ENCODE measurements around the gene AZGP1. TPM values are rescaled to one million over a fixed set of nuclear protein-coding genes. Genes with fewer than 3 reads are reported as not detected.

Gene AZGP1
- total and polyA plus RNA-seq, 2 of the 13 experiments (the other 11 are each of a cell fraction or from before 2014, with no cell fraction given): 93.8 to 229 TPM

- TF ChIP-seq NBN (conservative IDR thresholded peaks at IDR 0.05) (no peak), ZBTB38 (CRISPR knock-in tag; IDR thresholded peaks at IDR 0.05) (0 out of 2 replicates have a peak, but pooled peaks have one; percentile 44), ZNF333 (CRISPR knock-in tag; IDR thresholded peaks at IDR 0.05; ENCODE audit: borderline replicate concordance) (no peak), KLF11 (CRISPR knock-in tag; IDR thresholded peaks at IDR 0.05) (no peak), ZBTB33 (CRISPR knock-in tag; IDR thresholded peaks at IDR 0.05) (0 out of 2 replicates have a peak, but pooled peaks have one; percentile 11), ZNF253 (CRISPR knock-in tag; IDR thresholded peaks at IDR 0.05; ENCODE audit: borderline replicate concordance) (no peak), RAD51 (IDR thresholded peaks at IDR 0.05; ENCODE audit: borderline replicate concordance) (peak; percentile 48; the same call in 1 of the 2 replicates), TFE3 (CRISPR knock-in tag; IDR thresholded peaks at IDR 0.05) (no peak), ZNF234 (CRISPR knock-in tag; conservative IDR thresholded peaks at IDR 0.05) (no peak), ZXDC (CRISPR knock-in tag; IDR thresholded peaks at IDR 0.05) (no peak), ZNF687 (CRISPR knock-in tag; IDR thresholded peaks at IDR 0.05) (peak; percentile 32; the same call in 1 of the 2 replicates), STAT6 (CRISPR knock-in tag; IDR thresholded peaks at IDR 0.05; ENCODE audit: borderline replicate concordance) (no peak), PLRG1 (conservative IDR thresholded peaks at IDR 0.05) (no peak), SCMH1 (CRISPR knock-in tag; IDR thresholded peaks at IDR 0.05; ENCODE audit: borderline replicate concordance) (no peak), ZNF652 (CRISPR knock-in tag; IDR thresholded peaks at IDR 0.05; ENCODE audit: borderline replicate concordance, low read depth) (no peak), ZNF761 (CRISPR knock-in tag; conservative IDR thresholded peaks at IDR 0.05) (no peak)
These were observed 16.7 kb upstream of the AZGP1 start (continued) for GRCh38 chr7:99992330-99993038.

All from HepG2 (cell line).